22Rv1 (cell line): ENCODE results near the gene TXLNG.

Experiments used
- CTCF ChIP-seq: fragments of 450-650 bp; IDR thresholded peaks from 2 replicates; pipeline ENCODE4 v1.5.1; 2017; ENCODE audit warnings: mild to moderate bottlenecking
- ZFX ChIP-seq: fragments of 450-650 bp; IDR thresholded peaks from 2 replicates; pipeline ENCODE4 v1.6.1; 2017; ENCODE audit warnings: antibody characterized with exemption, borderline replicate concordance

GRCh38 chrX:16836371-16836770 lies 50.1 kb downstream of the TXLNG start:
- peak; percentile 46 for TF ChIP-seq CTCF
- no peak for TF ChIP-seq ZFX
